GM04503 (cell line): ENCODE data around the gene NOLC1.

Experiments
- DNase-seq: peaks from one replicate; pipeline ENCODE4 v3.0.0-alpha.2; 2012; ENCODE audit warnings: low read depth

NOLC1 gene

DNA sequence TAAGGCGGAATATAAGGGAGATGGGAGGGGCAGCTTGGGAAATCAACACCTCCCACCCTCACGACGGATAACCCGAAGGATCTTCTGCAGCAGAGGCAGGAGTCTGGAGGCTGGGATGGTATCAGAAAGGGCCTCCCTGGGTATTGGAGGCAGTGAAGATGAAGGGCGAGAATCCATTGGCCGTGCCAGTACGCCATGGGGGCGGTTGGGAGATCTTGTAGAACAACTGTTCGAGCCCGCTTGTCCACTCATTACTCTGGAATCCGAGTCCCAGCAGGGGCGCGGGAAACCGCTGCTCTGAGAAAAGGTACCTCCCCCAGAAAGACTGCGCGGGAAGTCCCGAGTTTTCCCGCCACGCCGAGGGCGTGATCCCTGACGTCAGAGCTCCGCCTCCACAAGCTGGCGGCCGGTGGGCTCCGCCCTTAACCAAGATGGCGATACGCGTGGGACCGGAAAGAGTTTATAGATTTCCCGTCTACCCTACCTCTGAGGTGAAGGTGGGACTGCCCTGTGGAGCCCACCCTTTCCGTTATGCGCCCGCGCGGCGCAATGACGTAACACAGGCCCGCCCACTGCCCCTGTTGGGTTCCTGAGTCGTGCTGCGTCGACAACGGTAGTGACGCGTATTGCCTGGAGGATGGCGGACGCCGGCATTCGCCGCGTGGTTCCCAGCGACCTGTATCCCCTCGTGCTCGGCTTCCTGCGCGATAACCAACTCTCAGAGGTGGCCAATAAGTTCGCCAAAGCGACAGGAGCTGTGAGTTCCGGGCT lies at the start of gene NOLC1:
TSS of gene NOLC1 (plus strand) at position 616 of the 771 bp plus-strand sequence. CDS start at position 638, 22 bp downstream.
- DNase-seq = peak; percentile 91

DNA sequence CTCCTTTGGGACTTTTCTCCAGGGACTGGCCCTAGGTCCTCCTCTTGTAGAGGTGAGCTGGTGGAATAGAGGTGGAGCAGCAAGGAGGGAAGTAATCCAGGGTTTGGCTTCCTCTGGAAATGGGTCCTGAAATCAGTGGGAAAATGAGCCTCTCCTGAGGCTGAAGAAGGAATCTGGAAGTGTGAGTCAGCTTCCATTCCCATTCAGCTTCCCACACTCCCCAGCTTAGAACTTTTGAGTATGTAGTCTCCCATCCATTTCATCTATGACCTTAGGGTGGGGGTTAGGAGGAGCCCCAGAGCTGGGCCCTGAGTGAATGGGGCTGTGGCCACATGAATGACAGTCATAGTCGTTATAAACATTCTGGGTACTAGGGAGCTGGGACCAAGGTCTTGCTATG lies 49.8 kb upstream of the NOLC1 start:
- DNase-seq = no peak

DNA sequence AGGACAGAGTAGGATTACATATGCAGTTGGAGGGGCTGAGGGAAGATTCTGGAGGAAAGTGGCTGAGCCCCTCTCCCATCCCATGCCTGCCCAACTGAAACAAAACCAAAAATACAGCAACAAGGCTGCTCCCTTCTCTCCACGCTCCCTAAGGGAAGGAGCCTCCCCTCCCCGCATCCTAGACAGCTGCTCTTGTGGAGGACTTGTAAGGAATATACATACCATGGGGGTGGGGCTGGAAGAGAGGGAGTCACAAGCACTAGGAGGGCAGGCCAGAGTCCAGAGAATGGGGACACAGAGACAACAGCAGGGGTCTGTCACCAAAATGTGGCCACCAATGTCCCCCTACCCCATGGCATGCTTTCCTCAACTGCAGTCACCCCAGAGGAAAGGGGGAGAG lies 45.2 kb upstream of the NOLC1 start:
- no peak for DNase-seq

DNA sequence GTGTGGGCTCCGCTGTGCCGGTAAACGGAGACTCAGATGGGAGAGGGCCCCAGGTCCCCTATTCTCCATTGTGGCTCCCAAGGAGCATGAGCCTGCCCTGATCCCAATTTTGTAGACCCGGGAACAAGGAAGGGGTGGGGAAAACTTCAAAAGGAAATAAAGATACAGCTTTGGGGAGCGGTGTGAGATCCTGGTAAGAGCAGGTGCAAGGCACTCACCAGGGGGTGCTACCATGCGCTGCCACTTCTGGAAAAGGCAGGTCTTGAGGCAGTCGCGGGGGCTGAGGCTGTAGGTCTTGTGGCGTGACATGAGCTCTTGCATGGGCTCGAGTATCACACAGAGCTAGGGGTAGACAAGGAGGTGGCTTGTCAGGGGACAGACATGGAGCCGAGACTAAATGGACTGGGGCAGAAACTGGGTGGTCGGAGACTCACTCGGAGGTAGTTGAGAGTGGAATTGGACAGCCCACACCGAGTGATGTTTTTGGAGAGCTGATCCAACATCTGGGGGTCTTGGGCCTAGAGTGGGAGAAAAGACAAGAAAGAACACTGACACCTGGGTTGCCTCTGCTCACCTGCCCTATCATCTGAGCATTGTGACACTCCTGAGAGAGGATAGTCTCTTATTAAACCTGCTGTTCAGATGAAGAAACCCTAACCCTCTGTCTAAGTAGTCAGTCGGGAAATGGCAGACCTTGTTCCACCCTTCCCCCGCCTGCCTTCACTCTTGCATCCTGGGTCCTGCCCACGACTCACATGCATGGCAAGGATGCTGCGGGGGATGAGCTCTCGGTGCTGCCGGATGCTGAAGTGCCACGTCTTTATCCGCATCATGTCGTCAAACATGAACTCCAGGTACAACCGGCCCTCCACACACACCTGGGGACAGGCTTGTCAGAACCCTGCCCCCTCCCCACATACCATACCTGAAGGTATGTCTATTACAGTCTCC lies 42.7 kb upstream of the NOLC1 start:
- no peak for DNase-seq

DNA sequence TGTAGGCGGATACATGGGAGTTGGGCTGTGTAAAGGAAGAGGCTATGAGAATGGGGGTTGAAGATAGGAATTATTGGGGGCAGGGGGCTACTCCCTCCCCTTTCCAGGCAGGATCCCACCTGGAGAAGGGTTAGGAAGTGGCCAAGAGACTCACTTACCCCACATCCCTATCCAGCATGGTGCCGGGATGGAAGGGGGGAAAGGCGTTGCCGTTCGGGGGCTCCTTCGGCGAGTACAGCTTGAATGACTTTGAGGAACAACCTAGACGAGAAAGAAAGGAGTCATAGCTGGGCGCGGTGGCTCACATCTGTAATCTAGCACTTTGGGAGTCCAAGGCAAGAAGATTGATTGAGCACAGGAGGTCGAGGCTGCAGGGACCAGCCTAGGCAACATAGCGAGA lies 40.9 kb upstream of the NOLC1 start:
- DNase-seq = no peak

DNA sequence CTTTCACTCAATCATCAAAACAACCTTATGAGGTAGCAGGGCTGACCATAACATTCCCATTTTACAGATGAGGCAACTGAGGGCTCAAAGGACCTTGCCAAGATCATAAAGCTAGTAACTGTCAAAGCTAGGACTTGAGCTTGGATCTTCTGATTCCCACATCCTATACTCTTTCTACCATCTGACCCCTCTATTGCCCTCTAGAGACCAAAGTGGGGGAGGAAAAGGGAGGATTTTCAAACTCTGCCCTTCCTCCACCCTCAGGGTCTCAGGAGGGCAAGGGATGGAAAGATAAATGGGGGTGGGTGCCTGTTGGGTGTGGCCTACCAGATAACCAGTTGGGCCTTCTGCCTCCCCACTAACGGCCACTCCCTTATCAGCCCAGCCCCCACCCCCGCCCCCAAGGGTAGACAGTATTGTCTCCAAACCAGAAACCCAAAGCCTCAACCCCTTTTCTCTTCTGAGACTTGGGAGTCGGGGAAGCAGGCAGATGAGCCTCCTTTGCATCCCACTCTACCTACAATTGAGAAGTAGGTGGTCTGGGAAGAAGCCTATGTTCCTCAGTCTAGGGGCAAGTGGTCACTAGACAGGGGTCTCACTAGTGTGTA lies 39.9 kb upstream of the NOLC1 start:
- DNase-seq = no peak

DNA sequence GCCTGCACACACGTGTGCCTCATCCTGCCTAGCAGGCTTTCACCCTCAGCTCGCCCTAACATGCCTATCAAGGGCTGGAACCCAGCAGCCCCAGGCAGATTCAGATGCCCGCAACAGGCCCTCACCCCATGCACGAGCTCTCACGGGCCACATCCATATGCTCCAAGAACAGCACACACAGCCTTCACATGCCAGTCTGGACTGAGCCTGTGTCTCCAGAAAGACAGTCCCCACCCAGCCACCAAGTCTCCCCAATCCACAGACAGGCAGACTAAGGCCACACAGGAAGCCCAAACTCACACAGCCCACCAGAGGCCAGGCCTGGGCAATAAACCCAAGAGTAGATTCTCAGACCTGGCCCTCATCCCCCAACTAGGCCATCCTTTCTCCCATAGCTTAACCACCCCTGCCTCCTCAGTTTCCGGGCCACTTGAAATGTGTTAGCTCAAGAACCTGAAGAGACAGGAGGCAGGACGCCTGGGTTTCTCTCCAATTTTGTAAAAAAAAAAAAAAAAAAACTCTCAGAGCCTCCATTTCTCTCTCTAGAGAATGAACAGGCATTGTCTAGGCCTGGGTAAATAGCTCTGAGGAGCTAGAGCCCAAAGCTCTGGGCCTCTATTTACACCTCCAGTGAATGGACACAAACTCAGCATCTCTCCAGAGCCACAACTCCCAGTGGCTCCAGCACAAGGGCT lies 38.8 kb upstream of the NOLC1 start:
- no peak for DNase-seq

DNA sequence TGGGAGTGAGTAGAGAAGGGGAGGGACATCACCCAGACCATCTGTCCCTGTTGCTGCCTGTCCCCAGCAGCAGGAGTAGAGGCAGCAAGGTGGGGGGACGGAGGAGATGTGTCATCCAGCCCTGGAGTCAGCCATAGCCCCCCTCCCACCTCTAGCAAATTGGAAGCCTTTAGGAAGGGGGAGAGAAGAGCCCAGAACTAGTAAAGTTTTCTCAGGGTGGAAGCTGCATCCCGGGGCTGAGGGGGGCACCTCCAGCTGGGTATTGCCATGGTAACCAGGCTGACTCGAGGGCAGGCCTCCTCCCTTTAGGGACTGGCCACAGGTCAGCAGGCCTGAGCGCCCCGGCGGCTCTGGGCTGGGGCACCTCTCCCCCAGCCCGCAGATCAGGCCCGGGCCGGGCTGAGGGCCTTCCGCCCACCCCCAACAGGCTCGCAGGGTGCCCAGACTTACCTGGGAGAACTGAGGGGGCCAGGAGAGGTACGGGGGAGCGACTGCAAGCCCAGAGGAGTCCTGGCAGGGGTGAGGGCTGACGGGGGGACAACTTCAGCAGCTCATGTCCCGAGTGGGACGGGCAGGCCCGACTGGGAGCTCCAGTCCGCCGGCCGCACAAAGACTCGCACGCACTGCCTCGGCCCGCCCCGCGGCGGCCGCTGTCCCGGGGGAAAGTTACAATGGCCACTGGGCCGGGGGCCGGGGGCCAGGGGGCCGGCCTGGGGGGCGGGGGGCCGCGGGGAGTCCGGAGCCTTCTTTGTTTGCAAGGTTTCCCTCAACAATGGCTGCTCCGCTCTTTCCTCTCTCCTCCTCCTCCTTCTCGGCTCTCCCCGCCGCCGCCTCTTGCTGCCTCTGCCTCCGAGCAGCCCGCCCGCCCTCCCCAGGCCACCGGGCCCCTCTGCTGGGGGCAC lies 38.0 kb upstream of the NOLC1 start:
- DNase-seq = no peak

DNA sequence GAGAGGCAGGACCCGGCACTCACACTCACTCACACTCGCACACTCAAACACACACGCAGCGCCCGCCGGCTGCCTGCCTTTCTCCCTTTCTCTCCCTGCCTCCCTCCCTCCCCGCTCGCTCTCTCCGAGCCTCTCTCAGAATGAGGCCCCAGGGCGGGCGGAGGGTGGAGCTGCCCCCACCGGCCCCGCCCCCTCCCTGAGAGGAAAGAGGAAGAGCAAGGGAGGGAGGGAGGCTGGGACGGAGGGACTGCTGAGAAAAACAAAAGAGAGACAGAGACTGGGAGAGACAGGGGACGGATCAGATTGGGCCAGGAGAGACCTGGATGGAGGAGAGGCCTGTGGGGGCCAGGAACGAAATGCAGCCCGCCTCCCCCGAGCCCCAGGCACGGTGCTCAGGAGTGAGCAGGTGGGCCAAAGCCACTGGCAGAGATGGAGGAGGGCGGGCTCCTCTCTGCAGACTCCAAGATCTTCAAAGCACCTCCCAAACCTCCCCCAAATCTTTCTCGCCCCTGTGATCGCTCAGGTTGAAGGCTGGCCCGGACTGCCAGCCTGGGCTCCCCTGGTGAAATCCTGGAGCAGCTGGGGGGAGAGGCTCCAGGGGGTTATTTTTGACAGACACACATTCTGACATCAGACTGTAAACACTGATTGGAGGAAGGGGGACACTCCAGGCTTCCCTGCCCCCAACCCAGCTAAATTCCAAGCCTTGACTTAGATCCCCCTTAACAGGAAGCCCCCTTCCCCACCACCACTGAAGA lies 37.1 kb upstream of the NOLC1 start:
- DNase-seq = peak; percentile 31

DNA sequence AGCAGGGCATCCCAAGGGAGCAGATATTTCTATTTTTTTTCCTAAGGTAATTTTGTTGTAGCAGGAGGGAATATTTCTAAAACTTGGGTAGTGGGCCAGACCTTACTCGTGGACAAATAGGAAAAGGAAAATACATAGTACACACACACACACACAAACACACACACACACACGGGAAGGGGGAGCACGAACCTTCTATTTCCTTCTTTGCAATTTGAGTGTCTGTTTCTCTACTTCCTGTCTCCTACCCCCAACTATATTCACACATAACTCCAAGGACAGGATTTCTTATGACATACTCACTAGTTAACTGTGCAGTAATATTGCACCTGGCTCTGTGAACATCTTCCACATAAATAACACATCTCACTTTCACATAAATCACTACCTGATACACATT lies 36.4 kb upstream of the NOLC1 start:
- DNase-seq = no peak

DNA sequence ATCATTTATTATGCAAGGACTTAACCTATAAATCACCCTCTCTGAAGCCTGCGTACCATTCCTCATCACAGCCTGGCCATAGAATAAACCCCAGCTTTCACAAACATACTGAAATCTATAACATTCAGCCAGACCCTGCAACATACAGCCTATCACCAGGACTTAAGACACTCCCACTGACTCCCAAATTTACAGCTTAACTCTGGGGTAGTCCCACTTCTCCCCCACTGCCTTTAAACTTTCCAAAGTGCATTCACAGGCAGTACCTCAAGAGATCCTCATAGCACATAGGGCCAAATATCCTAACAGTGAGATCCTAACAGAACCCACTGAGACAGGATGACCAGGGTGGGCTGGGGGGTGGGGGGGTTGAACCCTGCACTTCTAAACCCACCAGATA lies 35.5 kb upstream of the NOLC1 start:
- DNase-seq = no peak

DNA sequence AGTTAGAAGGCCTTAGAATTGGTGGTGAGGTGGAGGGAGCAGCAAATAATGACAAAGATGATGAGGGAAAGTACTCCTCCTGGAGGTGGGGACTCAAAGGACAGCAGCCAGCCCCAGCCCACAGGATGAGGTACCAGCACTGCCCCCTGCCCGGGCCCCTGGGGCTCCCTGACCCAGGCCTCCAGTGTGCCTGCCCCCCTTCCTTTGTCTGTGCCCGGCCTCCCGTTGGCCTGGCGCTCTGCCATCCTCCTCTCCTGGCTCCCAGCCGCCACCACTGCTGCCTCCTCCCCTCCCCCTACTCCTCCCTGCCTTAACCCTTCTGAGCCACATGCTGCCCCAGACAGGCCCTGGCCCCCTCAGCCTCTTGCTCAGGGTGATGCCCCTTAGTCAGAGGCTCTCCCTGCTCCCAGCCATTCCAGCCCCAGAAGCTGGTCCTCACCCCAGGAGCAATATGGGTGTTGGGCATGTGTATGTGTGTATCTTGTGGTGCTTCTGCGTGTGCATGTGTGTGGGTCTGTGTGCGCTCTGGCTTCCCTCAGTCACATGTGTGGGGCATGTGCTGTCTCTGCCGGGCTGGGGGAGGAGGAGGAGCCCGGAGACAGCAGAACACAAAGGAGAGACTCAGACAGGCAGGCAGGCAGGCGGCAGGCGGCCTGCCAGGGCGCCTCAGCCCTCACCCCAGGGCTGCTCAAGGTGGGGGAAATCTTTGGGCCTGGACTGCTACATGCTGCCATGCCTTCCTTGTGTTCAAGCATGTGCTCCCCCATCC lies 34.6 kb upstream of the NOLC1 start:
- no peak for DNase-seq

DNA sequence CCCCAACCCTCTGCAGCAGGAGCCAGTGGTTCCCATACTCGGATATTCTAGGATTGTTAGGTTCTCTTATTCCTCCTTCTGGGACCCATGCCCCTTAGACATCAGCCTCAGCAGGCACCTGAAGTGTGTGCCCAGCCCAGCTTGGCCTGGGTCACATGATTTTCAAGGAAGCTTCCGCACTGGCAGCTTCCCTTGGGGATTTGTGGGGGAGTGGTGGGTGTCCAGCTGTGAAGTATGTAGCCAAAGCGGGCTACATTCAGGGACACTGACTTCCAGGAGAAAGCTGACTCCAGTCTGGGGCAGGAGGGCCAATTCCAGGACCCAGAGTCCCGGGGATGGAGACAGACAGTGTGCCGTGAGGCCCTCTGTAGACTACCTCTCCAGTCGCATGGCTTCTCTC lies 33.3 kb upstream of the NOLC1 start:
- no peak for DNase-seq

DNA sequence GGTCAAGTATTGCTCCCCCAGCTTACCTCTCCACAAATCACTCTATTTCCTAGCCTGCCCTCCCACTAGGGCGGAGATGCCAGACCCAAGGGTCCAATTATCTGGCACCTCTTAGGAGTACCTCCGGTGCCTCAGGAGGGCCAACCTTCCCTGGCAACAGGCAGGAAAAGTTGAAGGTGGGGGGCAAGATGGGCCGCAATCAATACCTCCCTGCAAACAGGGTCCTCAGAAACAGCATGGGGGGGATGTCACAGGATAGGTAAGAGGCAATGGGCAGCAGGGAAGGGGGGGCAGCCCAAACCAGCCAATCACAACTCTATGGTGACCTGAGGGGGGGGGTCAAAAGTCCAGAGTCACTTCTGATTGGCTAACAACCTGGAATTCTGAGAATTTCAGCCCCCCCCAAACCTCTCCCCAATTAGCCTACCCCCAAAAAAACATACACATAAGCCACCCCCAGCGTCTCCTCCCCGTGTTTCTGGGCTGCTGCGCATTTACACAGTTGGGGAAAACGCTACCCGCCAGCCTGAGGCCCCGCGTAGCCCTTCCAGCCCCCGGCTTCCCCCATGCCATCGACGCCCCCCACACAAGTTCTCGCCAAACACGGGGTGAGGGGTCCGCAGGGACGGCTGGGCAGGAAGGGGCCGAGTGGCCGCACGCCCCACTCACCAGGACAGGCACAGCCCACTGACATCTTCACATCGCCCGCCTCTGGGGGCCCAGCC lies 32.6 kb upstream of the NOLC1 start:
- DNase-seq = peak; percentile 61

DNA sequence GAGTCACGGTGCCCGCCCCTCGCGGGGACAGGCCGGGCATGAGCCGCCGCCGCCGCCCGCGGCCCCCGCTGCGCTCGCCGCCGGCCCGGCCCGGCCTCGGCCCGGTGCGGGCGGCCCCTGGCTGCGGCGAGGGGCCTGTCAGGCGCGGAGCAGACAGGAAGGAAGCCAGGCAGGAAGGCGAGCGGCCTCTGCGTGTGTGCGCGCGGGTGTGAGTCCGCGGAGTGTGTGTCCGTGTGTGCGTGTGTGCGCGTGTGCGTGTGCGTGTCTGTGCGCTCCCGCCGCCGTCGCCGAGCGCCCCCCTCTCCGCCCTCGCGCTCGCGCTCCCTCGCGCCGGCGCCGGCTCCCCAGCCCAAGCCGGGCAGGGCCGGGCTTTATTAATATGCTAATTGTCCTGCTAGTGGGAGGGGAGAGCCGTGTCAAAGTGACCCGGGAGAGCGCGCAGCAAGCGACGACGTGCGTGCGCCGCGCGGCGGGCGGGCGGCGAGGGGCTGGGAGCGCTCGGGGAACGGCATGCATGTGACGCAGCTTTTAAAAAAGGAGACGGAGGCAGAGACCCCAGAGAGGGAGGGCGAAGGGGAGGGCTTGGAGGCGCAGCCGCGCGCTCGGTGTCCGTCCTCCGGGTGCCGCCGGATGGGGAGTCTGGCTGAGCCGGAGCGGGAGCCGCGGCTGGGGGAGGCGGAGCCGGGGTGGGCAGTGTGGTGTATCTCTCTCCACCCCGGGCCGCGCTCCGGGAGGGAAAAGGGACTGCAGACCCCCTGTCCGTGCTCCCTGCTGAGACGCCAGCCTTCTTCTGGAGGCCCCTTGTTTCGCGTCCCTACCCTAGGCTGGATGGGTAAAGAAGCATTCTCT lies 31.8 kb upstream of the NOLC1 start, which contains the start of gene LDB1:
TSS of gene LDB1 (minus strand) at position 227 of the 849 bp plus-strand sequence. CDS start 258 bp downstream, outside the sequence.
- DNase-seq = peak; percentile 34

DNA sequence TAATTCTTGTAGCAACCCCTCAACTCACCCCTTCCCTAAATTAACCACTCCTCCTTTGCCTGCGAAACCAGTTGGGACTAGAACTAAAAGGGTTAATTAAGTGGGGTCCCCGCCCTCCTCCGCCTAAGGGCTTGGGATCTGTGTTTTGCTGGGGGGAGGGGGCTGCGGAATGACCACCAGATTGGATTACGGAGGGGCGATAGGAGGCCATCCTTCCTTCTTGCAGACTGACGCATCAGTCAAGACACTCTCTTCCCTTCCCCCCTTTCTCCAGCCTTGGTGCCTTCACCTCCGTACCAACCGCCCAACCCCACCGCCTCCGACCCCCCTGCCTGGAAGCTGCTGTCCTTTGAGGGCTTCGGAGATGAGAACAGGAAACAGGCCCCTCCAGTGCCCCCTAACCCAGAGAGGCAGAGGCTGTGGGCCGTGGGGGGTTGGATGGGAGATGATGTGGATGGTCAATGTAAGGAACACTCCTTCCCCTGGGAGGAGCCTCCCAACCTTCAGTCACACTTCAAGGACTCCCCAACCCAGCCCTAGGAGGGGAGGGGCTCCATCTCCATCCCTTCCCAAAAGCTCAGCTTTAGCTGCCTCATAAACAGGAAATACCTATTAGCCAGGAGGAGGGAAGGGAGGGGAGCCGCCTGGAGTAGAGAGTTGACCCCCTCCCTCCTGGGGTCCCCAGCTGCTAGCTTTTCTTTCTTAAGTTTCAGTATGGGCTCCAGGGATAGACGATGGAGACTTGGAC lies 31.0 kb upstream of the NOLC1 start:
- peak; percentile 45 for DNase-seq
